ENCODE data around the gene UNC13A.

GRCh38 chr19:17677002-17677401 is 11.2 kb downstream of the UNC13A start:
- TF ChIP-seq CTCF (IDR thresholded peaks at IDR 0.05), result no peak
- no peak for TF ChIP-seq POLR2A (IDR thresholded peaks at IDR 0.05)
- no peak for TF ChIP-seq POLR2AphosphoS5 (IDR thresholded peaks at IDR 0.05)
